HG03432 (cell line): ENCODE results near the gene SBF2.

Source experiments
- ATAC-seq: cut with Tn5 transposase; IDR thresholded peaks from one replicate; pipeline ENCODE4 v1.9.1; 2021; ENCODE audit warnings: mild to moderate bottlenecking, moderate library complexity; ENCODE audit not compliant: unreplicated experiment

The SBF2 gene

GRCh38 chr11:10293423-10294289, at the start of gene SBF2:
TSS of gene SBF2 (minus strand) at chr11:10294219. CDS start at chr11:10294069, 150 bp downstream.
- ATAC-seq, result peak; percentile 58

DNA sequence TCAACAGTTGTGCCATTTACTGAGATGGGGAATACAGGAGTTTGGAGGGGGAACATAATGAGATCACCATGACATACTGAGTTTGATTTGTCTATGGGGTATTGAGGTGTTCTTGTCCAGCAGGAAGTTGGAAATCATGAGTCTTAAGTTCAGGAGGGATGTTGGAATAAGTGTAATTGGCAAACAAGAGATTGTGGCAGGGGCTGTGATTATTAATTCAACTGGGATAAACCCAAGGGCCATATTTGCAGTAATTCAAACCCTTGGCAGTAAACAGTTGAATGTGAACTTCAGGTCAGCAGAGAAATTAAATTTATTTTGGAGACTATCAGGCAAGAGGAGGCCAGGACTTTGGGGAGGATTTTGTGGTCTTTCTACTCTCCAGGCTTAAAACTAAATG, 44.3 kb upstream of the SBF2 start:
- ATAC-seq, result no peak

- ATAC-seq, result no peak
These were observed 39.5 kb upstream of the SBF2 start for GRCh38 chr11:10333490-10333889.

DNA sequence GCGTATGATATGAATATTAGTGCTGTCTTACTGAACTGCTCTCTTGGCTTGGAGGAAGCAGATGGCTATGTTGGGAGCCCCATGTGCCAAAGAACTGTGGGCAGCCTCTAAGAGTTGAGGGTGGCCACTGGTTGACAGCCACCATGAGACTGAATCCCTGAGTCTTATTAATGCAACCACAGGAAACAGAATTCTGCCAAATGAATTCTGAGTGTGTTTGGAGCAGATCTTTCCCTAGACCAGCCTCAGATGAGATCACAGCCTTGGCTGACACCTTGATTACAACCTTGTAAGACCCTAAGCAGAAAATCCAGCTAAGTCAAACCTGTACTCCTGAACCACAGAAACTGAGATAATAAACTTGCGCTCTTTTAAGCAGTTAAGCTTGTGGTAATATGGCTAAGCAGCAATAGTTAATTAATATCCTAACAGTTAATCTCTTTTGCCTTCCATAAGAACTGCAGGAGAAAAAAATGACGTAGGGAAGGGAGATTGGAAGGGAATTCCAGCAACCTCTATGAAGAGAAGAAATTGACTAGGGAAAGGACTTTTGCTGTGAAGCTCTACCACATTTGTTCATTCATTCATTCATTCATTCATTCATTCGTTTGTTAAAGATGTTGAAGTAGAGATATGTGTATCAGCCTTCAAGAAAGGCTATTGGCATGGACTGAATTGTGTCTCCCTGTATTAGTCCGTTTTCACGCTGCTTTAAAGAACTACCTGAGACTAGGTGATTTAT, 37.7 kb upstream of the SBF2 start:
- ATAC-seq, result no peak

DNA sequence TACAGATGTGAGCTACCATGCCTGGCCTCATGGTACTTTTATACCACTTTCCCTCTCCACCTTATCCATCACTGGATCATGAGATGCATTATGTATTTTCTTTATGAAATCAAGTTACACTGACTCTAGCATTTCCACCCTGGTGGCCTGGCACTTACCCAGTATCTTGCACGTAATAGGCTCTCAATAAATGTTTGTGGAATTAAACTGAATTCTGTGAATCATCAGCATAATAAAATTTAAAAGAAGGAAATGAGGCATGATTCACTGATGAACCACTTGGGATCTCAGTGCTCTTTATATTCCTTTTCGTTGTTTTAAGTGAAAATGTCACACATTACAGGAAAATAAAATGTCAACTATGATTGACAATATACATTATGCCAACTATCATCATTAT, 35.9 kb upstream of the SBF2 start:
- ATAC-seq, result no peak

DNA sequence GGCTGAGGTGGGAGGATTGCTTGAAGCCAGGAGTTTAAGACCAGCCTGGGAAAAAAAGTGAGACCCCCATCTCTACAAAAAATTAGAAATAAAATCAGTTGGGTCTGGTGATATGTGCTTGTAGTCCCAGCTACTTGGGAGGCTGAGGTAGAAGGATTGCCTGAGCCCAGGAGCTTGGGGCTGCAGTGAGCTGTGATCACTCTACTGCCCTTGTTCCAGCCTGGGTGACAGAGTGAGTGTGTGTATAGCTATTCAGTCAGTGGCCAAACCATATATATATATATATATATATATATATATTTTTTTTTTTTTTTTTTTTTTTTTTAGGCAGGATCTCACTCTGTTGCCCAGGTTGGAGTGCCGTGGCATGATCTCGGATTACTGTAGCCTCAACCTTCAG, 35.3 kb upstream of the SBF2 start:
- ATAC-seq, result no peak

- no peak for ATAC-seq
These were observed 34.5 kb upstream of the SBF2 start for GRCh38 chr11:10328314-10329098.

GRCh38 chr11:10327254-10327653, 33.2 kb upstream of the SBF2 start:
- ATAC-seq, result no peak

GRCh38 chr11:10326012-10326964, 32.3 kb upstream of the SBF2 start:
- no peak for ATAC-seq

DNA sequence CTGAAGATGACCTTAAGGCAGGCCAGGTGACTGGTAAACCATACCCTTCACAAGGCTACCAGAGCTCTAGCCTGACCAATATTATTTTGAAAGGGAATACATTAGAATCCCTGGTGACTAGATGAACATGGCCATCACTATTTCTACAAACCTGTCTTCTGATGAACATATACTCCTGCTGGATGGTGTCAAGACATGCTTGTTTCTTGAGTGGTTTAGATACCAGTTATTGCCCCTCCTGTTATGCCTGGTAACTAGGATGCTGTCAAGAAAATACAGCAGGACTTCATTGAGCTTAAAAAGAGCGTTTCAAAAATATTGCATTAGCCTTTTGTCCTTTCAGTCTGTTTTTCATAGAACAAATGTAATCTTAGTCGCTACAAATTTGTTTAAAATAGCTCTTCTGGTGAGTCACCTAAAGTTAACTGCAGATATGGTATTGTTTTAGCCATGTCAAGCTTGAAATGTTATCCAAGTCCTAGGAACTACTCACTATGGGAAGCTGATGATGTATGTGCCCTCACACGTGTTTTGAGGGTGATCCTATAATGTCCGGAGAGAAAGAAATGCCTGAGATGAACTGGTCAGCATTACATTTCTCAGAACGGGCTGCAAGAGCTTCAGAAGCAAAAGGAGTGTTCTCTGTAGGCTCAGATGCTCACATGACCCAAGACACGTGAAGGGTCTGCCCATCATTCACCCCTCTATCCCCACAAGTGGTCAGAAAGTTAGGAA, 31.4 kb upstream of the SBF2 start:
- no peak for ATAC-seq

DNA sequence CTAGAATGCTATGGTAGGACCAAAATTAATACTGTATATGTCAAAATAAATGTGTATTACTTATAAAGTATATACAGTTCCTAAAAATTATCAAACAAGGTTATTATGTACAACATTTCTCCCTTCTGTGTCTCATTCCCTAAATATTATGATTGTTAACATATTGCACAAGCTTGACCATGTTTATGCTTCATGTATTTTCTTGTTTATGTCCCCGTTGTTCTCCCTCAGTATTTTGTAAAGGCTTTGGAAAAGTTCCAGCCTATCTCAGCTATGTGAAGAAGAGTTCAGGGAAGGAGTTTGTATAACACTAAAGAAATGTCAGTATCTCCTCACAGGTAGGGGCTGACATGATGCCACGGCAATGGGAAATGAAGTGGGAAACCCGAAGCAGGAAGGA, 30.5 kb upstream of the SBF2 start:
- no peak for ATAC-seq

- ATAC-seq, result no peak
These were observed 29.8 kb upstream of the SBF2 start for GRCh38 chr11:10323793-10324170.

- peak; percentile 61 for ATAC-seq
These were observed 29.1 kb upstream of the SBF2 start for GRCh38 chr11:10322830-10323792.

DNA sequence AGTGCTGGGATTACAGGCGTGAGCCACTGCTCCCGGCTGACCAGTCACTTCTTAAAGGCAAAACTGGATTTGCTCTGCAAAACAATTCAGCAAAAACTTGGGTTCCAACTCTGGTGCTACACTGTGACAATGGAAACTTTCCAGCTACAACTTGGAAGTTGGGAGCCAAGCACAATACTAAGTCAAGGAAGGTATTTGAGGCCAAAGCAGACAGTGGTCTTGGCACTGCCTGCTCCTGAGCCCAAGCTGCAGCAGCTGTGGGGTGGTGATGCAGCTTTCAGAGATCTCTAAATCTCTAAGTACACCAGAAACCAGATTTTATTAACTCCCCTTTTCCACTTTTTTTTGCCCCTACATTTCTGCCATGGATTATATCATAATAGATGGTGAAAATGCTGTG, 28.4 kb upstream of the SBF2 start:
- ATAC-seq, result no peak

- ATAC-seq, result no peak
These were observed 26.9 kb upstream of the SBF2 start for GRCh38 chr11:10320736-10321465.

GRCh38 chr11:10319702-10320558, 25.9 kb upstream of the SBF2 start:
- no peak for ATAC-seq

- no peak for ATAC-seq
These were observed 24.4 kb upstream of the SBF2 start for GRCh38 chr11:10318527-10318802.
